Suppressor macrophage (primary cell): ENCODE data around the gene LLGL1.

Experiments used
- DNase-seq, 4 experiments: peaks; one replicate each; pipeline ENCODE4 v3.0.0-alpha.2; 2020 to 2022

The LLGL1 gene

GRCh38 chr17:18230288-18231141, 5.1 kb downstream of the LLGL1 start:
- DNase-seq, result no peak

DNA sequence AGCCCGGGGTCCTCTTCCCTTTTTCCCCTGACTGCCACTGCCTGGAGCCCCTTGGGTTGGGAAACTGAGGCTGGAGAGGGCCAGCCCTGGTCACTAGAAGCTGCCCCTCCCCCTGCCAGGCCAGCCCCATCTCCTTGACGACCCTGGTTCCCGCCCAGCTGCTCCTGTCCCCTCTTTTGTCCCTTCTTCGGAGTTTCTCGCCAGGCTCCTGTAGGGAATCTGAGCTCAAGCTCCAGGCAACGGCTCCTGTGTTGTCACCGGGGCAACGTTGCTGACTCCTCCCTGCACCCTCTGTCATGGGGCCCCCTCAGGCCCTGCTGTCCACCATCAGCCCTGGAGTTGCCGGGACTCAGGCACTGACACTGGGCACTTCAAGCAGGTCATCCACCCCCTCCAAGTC, 5.7 kb downstream of the LLGL1 start:
- no peak for DNase-seq

DNA sequence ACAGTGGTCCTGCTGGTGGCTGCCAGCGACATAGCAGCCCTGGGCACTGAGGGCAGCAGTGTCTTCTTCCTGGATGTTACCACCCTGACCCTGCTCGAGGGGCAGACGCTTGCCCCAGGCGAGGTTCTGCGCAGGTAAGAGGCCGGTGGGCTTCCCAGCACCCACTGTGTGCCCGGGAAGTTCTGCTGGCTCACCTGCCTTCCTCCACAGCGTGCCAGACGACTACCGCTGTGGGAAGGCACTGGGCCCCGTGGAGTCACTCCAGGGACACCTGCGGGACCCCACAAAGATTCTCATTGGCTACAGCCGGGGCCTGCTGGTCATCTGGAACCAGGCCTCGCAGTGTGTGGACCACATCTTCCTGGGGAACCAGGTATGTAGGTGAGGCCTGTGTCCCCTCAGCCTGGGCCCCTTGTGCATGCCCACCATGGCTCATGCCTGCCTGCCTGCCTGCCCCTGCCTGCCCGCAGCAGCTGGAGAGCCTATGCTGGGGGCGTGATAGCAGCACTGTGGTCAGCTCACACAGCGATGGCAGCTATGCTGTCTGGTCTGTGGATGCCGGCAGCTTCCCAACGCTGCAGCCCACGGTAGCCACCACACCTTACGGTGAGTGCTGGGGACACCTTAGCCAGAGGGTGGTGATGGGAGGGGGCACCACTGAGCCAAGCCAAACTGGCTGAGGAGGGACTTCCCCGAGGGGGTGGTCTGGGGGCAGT, 8.5 kb downstream of the LLGL1 start:
- DNase-seq, result no peak

DNA sequence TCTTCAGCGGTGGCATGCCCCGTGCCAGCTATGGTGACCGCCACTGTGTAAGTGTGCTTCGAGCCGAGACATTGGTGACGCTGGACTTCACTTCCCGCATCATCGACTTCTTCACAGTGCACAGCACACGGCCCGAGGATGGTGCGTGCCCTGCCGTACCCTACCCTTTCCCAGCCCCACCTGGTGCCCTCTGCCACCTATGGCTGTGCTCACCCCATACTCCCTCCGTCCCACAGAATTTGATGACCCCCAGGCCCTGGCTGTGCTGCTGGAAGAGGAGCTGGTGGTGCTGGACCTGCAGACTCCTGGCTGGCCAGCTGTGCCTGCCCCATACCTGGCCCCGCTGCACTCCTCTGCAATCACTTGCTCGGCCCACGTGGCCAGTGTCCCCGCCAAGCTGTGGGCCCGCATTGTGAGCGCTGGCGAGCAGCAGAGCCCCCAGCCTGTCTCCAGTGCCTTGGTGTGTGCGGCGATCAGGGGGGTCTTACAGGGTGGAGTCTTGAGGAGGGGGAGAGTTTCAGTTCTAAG, 9.5 kb downstream of the LLGL1 start:
- no peak for DNase-seq

GRCh38 chr17:18235743-18236256, 10.4 kb downstream of the LLGL1 start:
- peak; percentile 33 to 75 (median 61) for DNase-seq

DNA sequence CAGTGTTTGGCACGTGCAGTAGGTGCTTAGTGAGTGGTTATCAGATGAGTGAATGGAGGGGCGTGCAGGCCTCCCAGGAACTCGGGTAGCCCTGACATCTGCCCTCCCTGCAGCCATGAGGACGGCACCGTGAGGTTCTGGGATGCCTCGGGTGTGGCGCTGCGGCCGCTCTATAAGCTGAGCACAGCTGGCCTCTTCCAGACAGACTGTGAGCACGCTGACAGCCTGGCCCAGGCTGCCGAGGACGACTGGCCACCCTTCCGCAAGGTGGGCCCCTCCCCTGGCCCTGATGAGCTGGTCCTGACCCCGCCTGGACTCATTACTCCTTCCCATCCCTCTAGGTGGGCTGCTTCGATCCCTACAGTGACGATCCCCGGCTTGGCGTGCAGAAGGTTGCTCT, 11.1 kb downstream of the LLGL1 start:
- DNase-seq, result no peak

DNA sequence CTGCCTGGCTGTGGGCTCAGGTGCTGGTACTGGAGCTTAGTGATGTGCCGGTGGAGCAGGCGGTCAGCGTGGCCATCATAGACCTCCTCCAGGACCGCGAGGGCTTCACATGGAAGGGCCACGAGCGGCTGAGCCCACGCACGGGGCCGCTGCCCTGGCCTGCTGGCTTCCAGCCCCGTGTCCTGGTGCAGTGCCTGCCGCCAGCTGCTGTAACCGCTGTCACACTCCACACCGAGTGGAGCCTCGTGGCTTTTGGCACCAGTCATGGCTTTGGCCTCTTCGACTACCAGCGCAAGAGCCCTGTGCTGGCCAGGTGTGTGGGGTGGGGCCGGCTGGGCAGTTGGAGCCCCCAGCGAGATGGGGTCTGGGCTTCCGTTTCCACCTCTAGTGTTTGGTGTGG, 12.0 kb downstream of the LLGL1 start:
- DNase-seq, result no peak

DNA sequence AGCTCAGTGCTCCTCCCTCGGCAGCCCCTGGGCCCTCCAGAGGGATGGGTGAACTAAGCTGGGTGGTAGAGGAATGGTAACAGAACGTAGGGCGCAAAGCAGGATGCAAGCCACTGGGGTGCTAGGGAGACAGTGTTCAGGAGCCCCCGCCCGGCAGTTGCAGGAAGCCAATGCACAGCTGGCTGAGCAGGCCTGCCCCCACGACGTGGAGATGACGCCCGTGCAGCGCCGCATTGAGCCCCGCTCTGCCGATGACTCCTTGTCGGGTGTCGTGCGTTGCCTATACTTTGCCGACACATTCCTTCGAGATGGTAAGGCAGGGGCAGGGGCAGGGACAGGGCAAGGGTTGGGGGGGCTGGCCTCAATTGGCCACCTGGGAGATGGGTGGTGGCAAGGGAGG, 12.9 kb downstream of the LLGL1 start:
- DNase-seq, result no peak

DNA sequence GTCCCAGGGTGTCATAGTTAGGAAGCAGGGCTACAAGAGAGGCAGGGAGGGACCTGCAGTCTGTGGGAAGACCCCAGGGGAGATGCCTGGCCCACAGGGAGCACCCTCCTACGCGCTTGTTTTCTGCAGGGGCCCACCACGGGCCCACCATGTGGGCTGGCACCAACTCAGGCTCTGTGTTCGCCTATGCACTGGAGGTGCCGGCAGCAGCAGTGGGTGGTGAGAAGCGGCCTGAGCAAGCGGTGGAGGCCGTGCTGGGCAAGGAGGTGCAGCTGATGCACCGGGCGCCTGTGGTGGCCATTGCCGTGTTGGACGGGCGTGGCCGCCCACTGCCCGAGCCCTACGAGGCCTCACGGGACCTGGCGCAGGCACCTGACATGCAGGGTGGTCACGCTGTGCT, 15.0 kb downstream of the LLGL1 start:
- DNase-seq, result no peak

DNA sequence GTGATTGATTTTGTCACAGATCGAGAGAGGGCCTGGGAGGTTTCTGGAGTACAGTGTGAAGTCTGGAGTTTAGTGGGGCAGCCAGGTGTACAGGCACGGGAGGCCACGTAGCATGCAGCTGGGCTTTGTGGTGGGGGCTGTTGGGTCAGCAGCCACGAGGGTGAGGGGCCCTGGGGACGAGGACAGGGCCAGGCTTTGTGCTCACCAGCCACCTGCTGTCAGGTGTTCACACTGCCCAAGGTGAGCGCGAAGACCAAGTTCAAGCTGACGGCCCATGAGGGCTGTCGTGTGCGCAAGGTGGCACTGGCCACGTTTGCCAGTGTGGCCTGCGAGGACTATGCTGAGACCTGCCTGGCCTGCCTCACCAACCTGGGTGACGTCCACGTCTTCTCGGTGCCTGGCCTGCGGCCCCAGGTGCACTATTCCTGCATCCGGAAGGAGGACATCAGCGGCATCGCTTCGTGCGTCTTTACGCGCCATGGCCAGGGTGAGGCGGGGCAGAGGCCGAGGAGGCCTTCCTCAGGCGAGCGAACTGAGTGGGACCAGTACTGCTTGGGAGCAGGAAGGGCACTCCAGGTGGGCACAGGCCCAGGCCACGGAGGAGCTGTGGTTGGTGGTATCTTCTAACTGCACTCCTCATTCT, 15.9 kb downstream of the LLGL1 start:
- DNase-seq, result no peak

GRCh38 chr17:18245038-18245776, 19.8 kb downstream of the LLGL1 start:
- no peak for DNase-seq

- no peak for DNase-seq
Observed at GRCh38 chr17:18246109-18246725, 20.8 kb downstream of the LLGL1 start.

- peak; percentile 45 to 76 (median 52) for DNase-seq
Observed at GRCh38 chr17:18246880-18247612, 21.6 kb downstream of the LLGL1 start.

GRCh38 chr17:18247613-18248001, 22.2 kb downstream of the LLGL1 start:
- DNase-seq, result no peak

DNA sequence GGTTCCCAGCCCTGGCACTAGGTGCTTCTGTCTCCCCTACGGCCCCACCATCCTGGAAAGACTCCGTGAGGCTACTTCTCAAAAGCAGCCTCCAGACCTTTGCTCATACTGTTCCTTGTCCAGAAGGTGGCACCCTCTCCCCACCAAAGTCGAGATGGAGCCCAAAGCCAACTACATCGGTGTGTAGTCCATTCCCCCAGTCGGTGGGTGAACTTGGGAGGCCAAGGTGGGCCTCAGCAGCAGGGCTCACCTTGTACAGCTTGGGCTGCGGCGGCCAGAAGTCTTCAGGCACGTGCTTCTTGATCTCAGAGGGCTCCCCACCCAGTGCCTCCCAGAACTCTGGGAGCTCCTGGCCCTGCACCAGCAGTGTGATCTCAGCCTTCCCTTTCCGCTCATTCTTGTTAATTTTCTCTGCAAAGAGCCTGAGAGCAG, 22.9 kb downstream of the LLGL1 start:
- peak; percentile 67 to 74 (median 74) for DNase-seq

- no peak for DNase-seq
Observed at GRCh38 chr17:18248811-18249210, 23.4 kb downstream of the LLGL1 start.

GRCh38 chr17:18250259-18250658, 24.8 kb downstream of the LLGL1 start:
- DNase-seq, result no peak

DNA sequence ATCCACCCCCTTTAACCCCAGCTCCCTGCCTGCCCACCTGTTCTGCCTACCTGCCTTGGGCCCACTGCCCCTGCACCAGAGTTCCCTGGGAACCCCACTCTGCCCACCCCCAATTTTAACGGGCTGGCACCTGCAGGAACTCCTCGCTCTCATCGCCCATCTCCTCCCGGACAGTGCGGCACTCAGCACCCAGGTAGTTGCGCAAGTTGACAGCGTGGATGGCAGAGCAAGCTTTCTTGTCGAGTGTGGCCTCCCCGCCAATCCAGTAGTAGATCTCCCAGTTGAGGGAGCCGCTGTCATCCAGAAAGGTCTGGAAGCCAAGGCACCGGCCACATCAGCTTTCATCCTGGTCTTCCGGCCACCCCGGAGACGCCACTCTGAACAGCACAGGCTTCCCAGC, 25.3 kb downstream of the LLGL1 start:
- no peak for DNase-seq

DNA sequence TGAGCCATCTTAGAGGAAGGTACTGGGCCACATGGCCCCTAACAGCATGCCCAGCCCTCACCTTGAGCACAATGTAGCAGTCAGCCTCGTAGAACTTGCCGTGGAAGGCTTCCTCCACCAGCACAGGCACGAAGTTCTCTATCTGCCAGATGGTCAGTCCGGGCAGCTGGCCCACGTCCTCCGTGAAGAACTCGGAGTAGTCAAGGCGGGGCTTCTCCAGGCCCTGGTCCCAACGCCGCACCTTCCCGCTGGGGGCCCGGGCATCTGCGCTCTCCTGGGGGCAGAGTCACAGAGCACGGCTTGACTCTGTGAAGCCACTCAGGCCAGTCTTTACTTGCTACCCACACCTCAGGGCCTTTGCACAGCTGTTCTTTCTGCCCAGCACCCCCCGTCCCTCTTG, 25.8 kb downstream of the LLGL1 start:
- DNase-seq, result no peak

- no peak for DNase-seq
Observed at GRCh38 chr17:18252160-18252559, 26.7 kb downstream of the LLGL1 start.
